ENCODE results near the gene PLA2G2C. TPM values are rescaled to one million over a fixed set of nuclear protein-coding genes. Genes with fewer than 3 reads are reported as not detected.
"Not testable (repeated sequence)": the region's sequence is repeated elsewhere in the genome, so short reads cannot be mapped to it uniquely, and the experiment has no call there.

PLA2G2C gene
- total RNA-seq, 4 donors from 2014 or later, result 0.33 to 0.42 (median 0.40) TPM; not detected in 1

DNA sequence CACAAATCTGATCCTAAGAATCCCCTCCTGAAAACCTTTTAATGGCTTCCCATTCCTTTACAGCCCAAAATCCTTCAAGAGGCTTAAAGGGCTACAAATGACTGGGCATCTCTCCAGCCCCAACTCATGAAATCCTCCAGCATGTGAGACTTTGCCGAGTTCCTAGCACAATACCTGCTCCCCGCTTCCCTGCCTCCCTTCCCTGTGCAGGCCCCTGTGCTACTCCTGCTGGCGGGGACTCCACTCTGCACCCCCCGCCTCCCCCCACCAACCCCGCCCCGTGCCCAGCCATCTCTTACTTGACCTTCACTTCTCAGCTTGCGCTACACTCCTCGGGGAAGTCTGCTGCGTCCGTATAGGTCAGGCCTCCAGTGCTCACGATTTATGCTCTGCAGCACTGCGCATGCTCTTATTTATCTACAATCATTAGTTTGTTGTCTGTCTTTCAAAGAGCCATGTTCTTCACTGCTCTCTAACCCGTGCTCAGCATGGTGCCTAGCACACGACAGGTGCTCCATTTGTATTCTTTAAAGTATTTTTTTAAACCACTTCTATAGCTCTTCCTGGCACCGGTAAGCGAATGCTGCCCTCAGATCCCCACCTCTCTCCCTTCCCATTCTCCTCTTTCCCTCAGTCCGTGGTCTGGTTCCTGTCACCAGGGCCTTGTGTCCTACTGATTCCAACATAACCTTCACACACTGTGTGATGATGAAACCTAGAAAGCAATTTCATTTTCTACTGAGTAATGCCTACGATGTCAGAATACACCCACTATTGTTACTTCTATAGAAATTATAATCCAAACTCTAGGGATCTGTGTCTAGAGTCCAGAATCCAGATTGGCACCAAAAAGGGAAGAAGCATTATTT, 37.5 kb upstream of the PLA2G2C start:
- DNase-seq (ENCODE audit: extremely low spot score), result no peak
- 52% methylated on average over 18 of the region's 18 CpGs for WGBS
- TF ChIP-seq POLR2A (IDR thresholded peaks at IDR 0.05; ENCODE audit: low read depth), result no peak
- TF ChIP-seq, protein P1, sequence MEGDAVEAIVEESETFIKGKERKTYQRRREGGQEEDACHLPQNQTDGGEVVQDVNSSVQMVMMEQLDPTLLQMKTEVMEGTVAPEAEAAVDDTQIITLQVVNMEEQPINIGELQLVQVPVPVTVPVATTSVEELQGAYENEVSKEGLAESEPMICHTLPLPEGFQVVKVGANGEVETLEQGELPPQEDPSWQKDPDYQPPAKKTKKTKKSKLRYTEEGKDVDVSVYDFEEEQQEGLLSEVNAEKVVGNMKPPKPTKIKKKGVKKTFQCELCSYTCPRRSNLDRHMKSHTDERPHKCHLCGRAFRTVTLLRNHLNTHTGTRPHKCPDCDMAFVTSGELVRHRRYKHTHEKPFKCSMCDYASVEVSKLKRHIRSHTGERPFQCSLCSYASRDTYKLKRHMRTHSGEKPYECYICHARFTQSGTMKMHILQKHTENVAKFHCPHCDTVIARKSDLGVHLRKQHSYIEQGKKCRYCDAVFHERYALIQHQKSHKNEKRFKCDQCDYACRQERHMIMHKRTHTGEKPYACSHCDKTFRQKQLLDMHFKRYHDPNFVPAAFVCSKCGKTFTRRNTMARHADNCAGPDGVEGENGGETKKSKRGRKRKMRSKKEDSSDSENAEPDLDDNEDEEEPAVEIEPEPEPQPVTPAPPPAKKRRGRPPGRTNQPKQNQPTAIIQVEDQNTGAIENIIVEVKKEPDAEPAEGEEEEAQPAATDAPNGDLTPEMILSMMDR (IDR thresholded peaks at IDR 0.05), result no peak
- H3K27me3 ChIP-seq, result peaks cover 0 to 75% (median 5%) of the 10 kb centered on the region in 4 donors
- no peak overlapping the region for H3K27ac ChIP-seq (replicated peaks in 1 of 4)
- no peaks in the 10 kb centered on the region for H3K9me3 ChIP-seq
- intact Hi-C loops (cut with DNase I), result no loop called here
- H3K4me3 ChIP-seq, result no peak overlapping the region
- H3K4me1 ChIP-seq, result no peaks in the 10 kb centered on the region
- no peaks in the 10 kb centered on the region for H3K36me3 ChIP-seq

DNA sequence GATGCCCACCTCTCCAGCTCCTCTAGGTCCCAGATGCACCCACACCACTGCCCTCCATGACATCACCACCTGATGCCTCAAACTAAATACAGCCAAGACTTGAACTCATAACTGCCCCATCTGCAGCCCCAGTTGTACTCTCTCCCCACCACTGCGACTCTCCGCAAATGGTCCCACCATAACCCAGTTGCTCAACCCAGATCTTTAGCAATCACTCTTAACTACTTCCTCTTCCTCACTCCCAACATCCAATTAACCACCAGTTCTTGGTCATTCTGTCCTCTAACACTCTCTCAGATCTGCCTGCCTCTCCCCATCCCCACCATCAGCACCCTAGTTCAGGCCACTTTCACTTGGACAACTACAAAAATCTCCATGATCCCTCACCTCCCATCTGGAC, 36.8 kb upstream of the PLA2G2C start:
- DNase-seq (ENCODE audit: extremely low spot score), result no peak
- TF ChIP-seq, protein P1 (IDR thresholded peaks at IDR 0.05), result no peak
- TF ChIP-seq POLR2AphosphoS5 (IDR thresholded peaks at IDR 0.05) (no peak), EP300 (IDR thresholded peaks at IDR 0.05) (no peak), POLR2A (IDR thresholded peaks at IDR 0.05; ENCODE audit: low read depth) (no peak)
- Histone ChIP-seq H3K36me3 (no peaks in the 10 kb centered on the region), H3K9me3 (no peaks in the 10 kb centered on the region), H3K27me3 (peaks cover 0 to 70% (median 3%) of the 10 kb centered on the region in 4 donors), H3K27ac (replicated peaks in 1 of 4) (no peak overlapping the region), H3K4me3 (no peak overlapping the region), H3K4me1 (no peaks in the 10 kb centered on the region)
- WGBS, result 88% methylated on average over 2 of the region's 2 CpGs
- intact Hi-C loops (cut with DNase I), result no loop called here

DNA sequence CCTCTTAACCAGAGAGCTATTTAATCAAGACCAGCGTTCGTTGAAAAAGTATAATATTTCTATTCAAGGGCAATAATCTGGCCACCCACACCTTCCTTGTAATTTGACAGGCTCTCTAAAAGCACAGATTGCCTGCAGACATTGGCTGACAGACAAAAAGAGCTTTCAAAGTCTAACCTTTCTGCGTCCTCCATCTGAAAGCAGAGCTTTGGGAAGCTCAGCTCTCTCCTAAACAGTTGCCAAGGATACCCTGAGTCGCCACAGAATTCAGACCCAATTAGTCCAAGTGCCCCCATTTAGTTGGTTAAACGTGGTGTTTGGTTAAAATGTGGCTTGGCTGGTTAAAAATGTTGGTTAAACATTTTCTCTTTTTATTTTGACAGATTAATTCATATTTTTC, 33.7 kb upstream of the PLA2G2C start:
- peaks cover 0 to 40% (median 1%) of the 10 kb centered on the region in 4 donors for H3K27me3 ChIP-seq
- no peak overlapping the region for H3K4me3 ChIP-seq
- H3K4me1 ChIP-seq, result no peaks in the 10 kb centered on the region
- H3K27ac ChIP-seq (replicated peaks in 1 of 4), result no peak overlapping the region
- TF ChIP-seq, protein P1 (IDR thresholded peaks at IDR 0.05), result no peak
- no peak for TF ChIP-seq POLR2A (IDR thresholded peaks at IDR 0.05; ENCODE audit: low read depth)
- no peak for TF ChIP-seq POLR2AphosphoS5 (IDR thresholded peaks at IDR 0.05)
- TF ChIP-seq EP300 (IDR thresholded peaks at IDR 0.05), result no peak
- H3K9me3 ChIP-seq, result no peaks in the 10 kb centered on the region
- 54% methylated on average over 5 of the region's 5 CpGs for WGBS
- H3K36me3 ChIP-seq, result no peaks in the 10 kb centered on the region
- intact Hi-C loops (cut with DNase I), result no loop called here
- DNase-seq (ENCODE audit: extremely low spot score), result no peak

DNA sequence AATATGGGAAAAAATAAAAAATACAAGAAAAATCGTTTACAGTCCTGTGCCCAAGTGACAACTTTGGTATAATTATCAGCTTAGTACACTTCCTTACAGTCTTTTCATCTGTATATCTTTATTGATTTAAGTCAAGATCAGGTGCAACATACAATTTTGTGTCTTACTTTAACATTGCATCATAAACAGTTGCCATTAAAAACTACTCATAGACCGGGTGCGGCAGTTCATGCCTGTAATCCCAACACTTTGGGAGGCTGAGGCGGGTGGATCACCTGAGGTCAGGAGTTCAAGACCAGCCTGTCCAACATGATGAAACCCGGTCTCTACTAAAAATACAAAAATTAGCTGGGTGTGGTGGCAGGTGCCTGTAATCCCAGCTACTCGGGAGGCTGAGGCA, 32.7 kb upstream of the PLA2G2C start:
- peaks cover 0 to 30% (median 1%) of the 10 kb centered on the region in 4 donors for H3K27me3 ChIP-seq
- not testable (repeated sequence) for H3K9me3 ChIP-seq; H3K4me1 ChIP-seq; DNase-seq (ENCODE audit: extremely low spot score); H3K27ac ChIP-seq (replicated peaks in 1 of 4); H3K36me3 ChIP-seq; H3K4me3 ChIP-seq
- intact Hi-C loops (cut with DNase I), result loop anchor here (10.0 kb wide), 1 partner anchor 156 kb away; no protein-coding TSS in a partner anchor
- WGBS, result 91% methylated on average over 6 of the region's 6 CpGs

DNA sequence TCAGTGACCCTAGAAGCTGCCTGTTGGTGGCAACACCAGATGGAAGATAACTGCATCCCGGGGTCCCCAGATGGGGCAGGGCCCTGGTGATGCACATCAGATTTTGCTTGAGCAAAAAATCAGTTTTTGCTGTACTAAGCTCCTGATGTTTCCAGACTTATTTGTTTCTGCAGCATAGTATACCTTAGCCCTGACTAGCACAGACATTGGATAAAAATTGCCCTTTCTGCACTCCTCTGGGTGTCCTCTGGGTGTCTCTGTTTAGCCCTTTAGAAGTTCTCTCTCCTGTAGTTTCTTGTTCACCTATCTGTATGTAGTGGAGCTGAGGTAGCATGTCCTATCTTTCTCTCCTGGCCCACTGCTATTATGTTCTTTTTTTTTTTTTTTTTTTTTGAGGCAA, 30.3 kb upstream of the PLA2G2C start:
- TF ChIP-seq, protein P1 (IDR thresholded peaks at IDR 0.05), result peak in 1 of 3 experiments; percentile 13
- TF ChIP-seq POLR2AphosphoS5 (IDR thresholded peaks at IDR 0.05), result no peak
- no peak overlapping the region for H3K27ac ChIP-seq (replicated peaks in 1 of 4)
- H3K9me3 ChIP-seq, result no peaks in the 10 kb centered on the region
- no peak overlapping the region for H3K4me3 ChIP-seq
- no peaks in the 10 kb centered on the region for H3K36me3 ChIP-seq
- peaks cover 0 to 13% (median 12%) of the 10 kb centered on the region in 4 donors for H3K4me1 ChIP-seq
- 85% methylated on average over 1 of the region's 1 CpG for WGBS
- DNase-seq (ENCODE audit: extremely low spot score), result no peak
- intact Hi-C loops (cut with DNase I), result loop anchor here (10.0 kb wide), 1 partner anchor 158 kb away; no protein-coding TSS in a partner anchor
- H3K27me3 ChIP-seq, result peaks cover 0 to 12% (median 0%) of the 10 kb centered on the region in 4 donors
